T1000 (cell line): Measurements from ENCODE around the gene NME9.

ENCODE experiments used
- DNase-seq: peaks from one replicate; lab custom pipeline; 2025; ENCODE audit warnings: mixed read lengths; lab: John Stamatoyannopoulos, UW

Gene NME9

GRCh38 chr3:138362538-138362937 is 32.9 kb upstream of the NME9 start:
- DNase-seq: no peak

GRCh38 chr3:138361561-138361971 is 31.9 kb upstream of the NME9 start:
- no peak for DNase-seq

GRCh38 chr3:138360869-138361525 is 31.3 kb upstream of the NME9 start:
- DNase-seq: no peak

- DNase-seq: no peak
Observed at GRCh38 chr3:138359919-138360868, 30.5 kb upstream of the NME9 start.

- DNase-seq: no peak
Observed at GRCh38 chr3:138359148-138359918, 29.7 kb upstream of the NME9 start.

- DNase-seq: no peak
Observed at GRCh38 chr3:138356730-138357405, 27.2 kb upstream of the NME9 start.

GRCh38 chr3:138355071-138355470 is 25.4 kb upstream of the NME9 start:
- no peak for DNase-seq

- DNase-seq: no peak
Observed at GRCh38 chr3:138354376-138354775, 24.7 kb upstream of the NME9 start.

- no peak for DNase-seq
Observed at GRCh38 chr3:138351916-138352550, 22.4 kb upstream of the NME9 start.

GRCh38 chr3:138351151-138351550 is 21.5 kb upstream of the NME9 start:
- DNase-seq: no peak

GRCh38 chr3:138349926-138350665 is 20.4 kb upstream of the NME9 start:
- no peak for DNase-seq

- DNase-seq: no peak
Observed at GRCh38 chr3:138348754-138349739, 19.4 kb upstream of the NME9 start.

- DNase-seq: peak; percentile 39
Observed at GRCh38 chr3:138347960-138348753, 18.5 kb upstream of the NME9 start, which contains the start of gene MRAS. MRAS (plus strand) TSS chr3:138348579; CDS start chr3:138372884, 24,305 bp downstream.

- no peak for DNase-seq
Observed at GRCh38 chr3:138344754-138345153, 15.1 kb upstream of the NME9 start.

- DNase-seq: no peak
Observed at GRCh38 chr3:138340511-138340910, 10.9 kb upstream of the NME9 start.

- DNase-seq: no peak
Observed at GRCh38 chr3:138338811-138339210, 9.2 kb upstream of the NME9 start.

- DNase-seq: no peak
Observed at GRCh38 chr3:138338244-138338643, 8.6 kb upstream of the NME9 start.

- no peak for DNase-seq
Observed at GRCh38 chr3:138336454-138336999, 6.9 kb upstream of the NME9 start.
